ENCODE results near the gene FOLR1.
"Not testable (repeated sequence)": the region's sequence is repeated elsewhere in the genome, so short reads cannot be mapped to it uniquely, and the experiment has no call there.

- TF ChIP-seq, protein P1, sequence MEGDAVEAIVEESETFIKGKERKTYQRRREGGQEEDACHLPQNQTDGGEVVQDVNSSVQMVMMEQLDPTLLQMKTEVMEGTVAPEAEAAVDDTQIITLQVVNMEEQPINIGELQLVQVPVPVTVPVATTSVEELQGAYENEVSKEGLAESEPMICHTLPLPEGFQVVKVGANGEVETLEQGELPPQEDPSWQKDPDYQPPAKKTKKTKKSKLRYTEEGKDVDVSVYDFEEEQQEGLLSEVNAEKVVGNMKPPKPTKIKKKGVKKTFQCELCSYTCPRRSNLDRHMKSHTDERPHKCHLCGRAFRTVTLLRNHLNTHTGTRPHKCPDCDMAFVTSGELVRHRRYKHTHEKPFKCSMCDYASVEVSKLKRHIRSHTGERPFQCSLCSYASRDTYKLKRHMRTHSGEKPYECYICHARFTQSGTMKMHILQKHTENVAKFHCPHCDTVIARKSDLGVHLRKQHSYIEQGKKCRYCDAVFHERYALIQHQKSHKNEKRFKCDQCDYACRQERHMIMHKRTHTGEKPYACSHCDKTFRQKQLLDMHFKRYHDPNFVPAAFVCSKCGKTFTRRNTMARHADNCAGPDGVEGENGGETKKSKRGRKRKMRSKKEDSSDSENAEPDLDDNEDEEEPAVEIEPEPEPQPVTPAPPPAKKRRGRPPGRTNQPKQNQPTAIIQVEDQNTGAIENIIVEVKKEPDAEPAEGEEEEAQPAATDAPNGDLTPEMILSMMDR (conservative IDR thresholded peaks at IDR 0.05; ENCODE audit: low read length): not testable (repeated sequence)
- not testable (repeated sequence) for TF ChIP-seq EZH2phosphoT487 (IDR thresholded peaks at IDR 0.05; ENCODE audit: borderline replicate concordance)
Observed at GRCh38 chr11:72153874-72154273, 38.1 kb upstream of the FOLR1 start.
